GM18951 (cell line): ENCODE measurements around the gene GMDS.

Source experiments
- POLR2A ChIP-seq: IDR thresholded peaks from 4 replicates; pipeline ENCODE4 v1.6.1; 2011; ENCODE audit warnings: mild to moderate bottlenecking; ENCODE audit not compliant: insufficient read length, insufficient read depth; ENCODE audit errors: extremely low read depth
- in situ Hi-C: fragments of 300-500 bp; cut with MboI; formaldehyde crosslinking; loops from one replicate; pipeline ENCODE4 v1.12.0; 2022; ENCODE audit warnings: low sequenced_read_pairs, mixed read lengths, inconsistent platforms; ENCODE audit not compliant: unreplicated experiment

GMDS gene

DNA sequence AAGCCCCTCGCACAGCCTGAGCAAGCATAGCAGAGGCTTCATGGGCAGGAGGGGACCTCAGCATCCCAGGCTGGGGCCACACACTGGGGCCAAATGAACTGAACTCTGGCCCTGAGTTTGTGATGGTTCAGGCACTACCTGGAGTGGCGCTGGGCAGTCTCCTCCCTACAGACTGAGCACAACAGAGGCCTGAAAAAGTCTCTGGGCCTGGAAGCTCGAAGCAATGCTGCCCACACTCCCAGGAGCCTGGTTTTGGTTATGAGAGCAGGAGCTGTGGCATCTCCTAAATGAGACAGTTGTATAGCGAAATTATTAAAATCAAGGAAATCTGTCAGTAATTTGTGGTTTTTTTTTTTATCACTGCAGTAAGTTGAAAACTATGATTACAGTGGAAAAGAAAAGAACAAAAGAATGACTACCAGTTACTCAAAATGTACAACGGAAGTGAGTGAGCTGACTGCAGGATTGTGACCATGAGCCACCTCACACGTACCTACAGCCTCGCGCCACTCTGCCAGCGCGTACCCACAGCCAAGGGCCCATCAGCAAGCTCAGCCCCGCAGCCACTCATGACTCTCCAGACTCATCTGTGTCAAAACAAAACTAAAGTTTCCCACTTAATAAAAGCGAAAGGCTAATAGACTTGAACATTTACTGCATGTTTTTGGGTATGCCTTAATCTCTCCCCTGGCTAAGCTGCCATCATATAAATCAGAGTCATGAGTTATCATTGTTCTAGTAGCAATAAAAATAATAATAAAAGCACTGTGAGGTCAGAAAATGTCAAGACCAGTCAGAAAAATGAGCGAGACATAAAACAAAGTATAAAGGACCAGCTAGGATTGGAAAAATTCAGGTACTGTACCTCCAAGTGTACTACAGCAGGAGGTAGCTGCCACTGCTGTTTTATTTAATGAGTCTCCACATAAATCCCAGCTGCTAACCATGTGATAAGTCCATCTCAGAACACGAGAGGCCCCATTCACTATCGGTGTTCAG is 458.7 kb downstream of the GMDS start:
- no peak for TF ChIP-seq POLR2A
- in situ Hi-C loops, result no loop called here

- TF ChIP-seq POLR2A, result no peak
- in situ Hi-C loops, result no loop called here
Measured at GRCh38 chr6:1784422-1784884, 461.0 kb downstream of the GMDS start.

- TF ChIP-seq POLR2A, result no peak
- in situ Hi-C loops, result no loop called here
Measured at GRCh38 chr6:1781817-1782184, 463.6 kb downstream of the GMDS start.

DNA sequence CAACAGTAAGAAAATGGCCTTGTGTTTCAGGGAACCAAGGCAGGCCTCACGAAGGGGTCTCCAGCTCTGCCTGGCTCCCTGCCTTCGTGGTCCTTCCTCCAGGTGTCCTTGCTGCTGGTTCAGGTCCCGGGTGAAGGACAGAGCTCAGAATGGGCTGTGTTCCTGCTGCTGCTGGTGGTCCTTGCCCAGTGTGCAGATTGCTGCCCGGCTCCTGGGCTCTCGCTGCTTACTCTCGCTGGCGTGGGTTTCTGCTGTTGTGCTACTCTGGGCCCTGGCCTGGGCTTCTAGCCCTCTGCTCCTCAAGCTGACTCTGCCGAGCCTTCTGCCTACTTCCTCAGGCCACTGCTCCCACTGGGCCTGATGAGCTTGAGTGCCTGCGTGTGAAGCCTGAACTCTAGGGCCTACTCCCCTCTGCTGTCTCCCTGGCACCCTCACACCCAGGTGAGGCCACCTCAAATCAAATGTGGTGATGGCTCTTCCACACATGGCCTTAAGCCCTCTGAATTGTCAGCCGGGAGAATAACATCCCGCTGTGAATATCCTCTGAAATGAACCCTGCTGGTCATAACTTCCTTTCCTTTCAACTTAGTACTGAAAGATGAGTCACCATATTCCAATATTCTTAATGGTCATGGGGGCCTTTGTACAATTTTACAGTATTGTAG is 464.1 kb downstream of the GMDS start:
- in situ Hi-C loops, result no loop called here
- no peak for TF ChIP-seq POLR2A

- no peak for TF ChIP-seq POLR2A
- in situ Hi-C loops, result no loop called here
Measured at GRCh38 chr6:1780251-1780867, 465.0 kb downstream of the GMDS start.

GRCh38 chr6:1778686-1779235 is 466.6 kb downstream of the GMDS start:
- in situ Hi-C loops, result no loop called here
- no peak for TF ChIP-seq POLR2A

DNA sequence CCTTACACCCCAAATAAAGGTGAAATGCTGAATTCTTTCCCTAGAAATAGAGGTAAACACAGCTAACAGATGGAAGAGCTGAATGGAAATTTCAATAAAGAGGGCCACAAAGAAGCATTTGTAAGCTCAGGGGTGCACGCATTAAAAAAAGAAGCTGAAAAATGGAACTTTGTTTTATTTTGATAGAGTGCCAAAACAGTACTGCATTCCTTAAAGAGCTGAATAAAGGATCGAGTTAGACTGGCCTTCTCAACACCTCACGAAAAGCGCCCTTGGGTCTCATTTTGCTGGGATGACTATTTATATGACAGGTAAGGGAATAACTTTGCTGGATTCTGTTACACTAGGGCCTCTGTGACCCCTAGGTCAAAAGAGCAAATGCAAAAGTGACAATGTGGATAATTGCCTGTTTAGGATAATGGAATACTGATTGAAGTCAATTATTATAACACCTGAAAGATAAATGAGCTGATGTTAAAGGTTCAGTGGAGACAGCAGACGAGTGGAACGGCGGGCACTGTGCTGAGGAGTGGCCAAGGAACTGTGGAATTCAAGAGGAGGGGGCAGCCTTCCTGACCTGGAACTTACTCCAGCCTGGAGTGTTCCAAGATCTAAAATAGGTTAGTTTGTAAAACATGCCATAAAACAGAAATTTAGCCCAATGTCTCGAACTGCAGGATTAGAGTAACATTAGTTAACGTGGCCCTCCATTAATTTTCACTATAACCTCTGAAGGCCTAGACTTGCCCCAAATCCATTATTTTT is 467.3 kb downstream of the GMDS start:
- TF ChIP-seq POLR2A, result no peak
- in situ Hi-C loops, result no loop called here

DNA sequence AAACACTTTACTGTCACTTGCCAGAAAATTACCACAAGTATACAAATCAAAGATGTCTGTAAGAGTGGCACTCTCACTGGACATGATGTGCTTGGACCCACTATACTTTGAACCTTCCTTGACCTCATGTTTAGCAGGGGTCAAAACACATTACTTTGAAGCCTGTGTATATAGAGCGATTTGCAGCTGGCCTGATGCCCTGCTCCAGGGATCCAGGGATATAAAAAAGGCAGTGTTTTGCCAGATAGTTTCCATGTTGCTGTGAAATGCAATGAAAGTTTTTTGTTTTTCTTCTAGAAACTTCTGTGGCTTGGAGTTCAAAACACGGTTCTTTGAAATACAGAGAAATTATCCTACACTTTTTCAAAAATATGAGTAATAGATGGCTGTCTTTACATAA is 470.0 kb downstream of the GMDS start:
- TF ChIP-seq POLR2A, result no peak
- in situ Hi-C loops, result no loop called here

DNA sequence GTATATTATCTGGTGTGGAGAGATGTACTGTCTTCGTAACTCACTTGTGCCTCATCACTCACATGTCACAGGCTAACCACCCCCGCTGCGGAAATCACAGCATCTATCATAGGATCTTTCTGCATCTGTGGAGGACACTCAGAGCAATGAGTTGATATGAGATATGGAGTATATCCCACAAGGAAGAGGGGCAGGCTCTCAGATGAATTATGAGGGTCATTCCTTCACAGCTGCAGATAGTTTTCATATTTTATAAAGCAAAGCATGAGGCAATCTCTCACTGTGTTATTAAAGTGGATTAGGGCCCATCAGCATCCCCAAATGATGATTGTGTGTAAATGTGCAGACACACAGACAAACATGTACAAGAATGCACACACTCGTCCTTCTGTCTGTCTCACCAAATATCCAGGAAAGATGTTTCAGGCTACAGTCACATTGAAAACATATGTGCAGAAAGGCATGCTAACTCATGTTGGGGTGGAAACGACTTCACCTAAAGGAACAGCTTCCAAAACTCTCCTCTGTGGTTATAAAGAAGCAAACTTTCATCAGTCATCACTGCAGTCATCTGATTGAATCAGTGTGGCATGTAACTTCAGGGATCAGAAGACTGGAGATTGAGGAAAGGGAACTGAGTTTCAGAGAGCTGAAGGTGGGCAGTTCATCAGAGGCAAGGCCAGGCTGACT is 471.0 kb downstream of the GMDS start:
- in situ Hi-C loops, result no loop called here

GRCh38 chr6:1773700-1774099 is 471.7 kb downstream of the GMDS start:
- in situ Hi-C loops, result no loop called here
- TF ChIP-seq POLR2A, result no peak

More for the DNA sequence above, 471.0 kb downstream of the GMDS start:
- TF ChIP-seq POLR2A, result no peak

DNA sequence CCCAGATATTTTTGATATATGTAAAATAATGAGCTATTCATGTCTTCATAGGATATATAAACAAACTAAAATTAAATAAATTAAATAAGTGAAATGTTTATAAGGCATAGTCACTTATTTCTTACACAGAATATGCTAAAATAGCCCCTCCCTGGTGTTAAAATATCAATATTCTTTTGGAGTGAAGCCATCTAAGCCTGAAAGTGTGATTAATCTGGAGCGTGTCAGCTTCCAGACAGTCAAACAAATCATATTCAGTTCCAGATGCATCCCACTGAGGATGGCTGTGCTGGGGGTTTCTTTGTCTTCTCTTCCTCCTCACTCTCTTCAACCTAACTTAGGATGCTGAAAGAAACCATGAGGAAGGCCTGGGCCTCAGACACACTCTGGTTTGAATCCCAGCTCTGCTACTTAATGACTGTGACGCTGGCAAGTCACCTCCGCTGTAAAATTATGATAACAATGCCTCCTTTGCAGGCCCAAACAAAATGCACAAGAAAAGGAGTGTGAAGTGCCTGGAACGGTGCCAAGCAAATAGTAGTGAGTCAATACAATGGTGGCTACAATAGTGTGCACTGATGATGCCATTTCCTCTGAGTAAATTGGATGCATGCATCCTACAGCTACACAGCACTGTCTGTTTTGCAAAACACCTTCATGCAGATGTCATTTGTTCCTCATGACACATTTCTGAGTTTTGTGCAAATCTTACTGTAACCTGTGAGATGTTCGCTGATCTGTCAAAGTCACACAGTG is 474.3 kb downstream of the GMDS start:
- no peak for TF ChIP-seq POLR2A
- in situ Hi-C loops, result no loop called here
